BLaER1 (cell line): ENCODE data around the gene RIN2.

Experiments
- H3K27ac ChIP-seq: shearing (Covaris generic); formaldehyde crosslinking; 2 replicates; pipeline ENCODE4 v1.8.1; 2022
- H3K27me3 ChIP-seq: shearing (Covaris generic); formaldehyde crosslinking; 2 replicates; pipeline ENCODE4 v1.8.1; 2022
- H3K36me3 ChIP-seq: shearing (Covaris generic); formaldehyde crosslinking; 2 replicates; pipeline ENCODE4 v1.8.1; 2022
- H3K4me1 ChIP-seq: shearing (Covaris generic); formaldehyde crosslinking; 2 replicates; pipeline ENCODE4 v1.8.1; 2022
- H3K4me2 ChIP-seq: shearing (Covaris generic); formaldehyde crosslinking; 2 replicates; pipeline ENCODE4 v1.8.1; 2022
- H3K4me3 ChIP-seq: shearing (Covaris generic); formaldehyde crosslinking; 2 replicates; pipeline ENCODE4 v1.8.1; 2022
- H3K9ac ChIP-seq: shearing (Covaris generic); formaldehyde crosslinking; 2 replicates; pipeline ENCODE4 v1.8.1; 2022
- H3K9me3 ChIP-seq: shearing (Covaris generic); formaldehyde crosslinking; 2 replicates; pipeline ENCODE4 v1.8.1; 2022
- H4K20me1 ChIP-seq: shearing (Covaris generic); formaldehyde crosslinking; 2 replicates; pipeline ENCODE4 v1.8.1; 2022
- Cebpa-rat ChIP-seq: shearing (Covaris generic); IDR thresholded peaks from 2 replicates; pipeline ENCODE4 v1.8.1; 2022

RIN2 gene

DNA sequence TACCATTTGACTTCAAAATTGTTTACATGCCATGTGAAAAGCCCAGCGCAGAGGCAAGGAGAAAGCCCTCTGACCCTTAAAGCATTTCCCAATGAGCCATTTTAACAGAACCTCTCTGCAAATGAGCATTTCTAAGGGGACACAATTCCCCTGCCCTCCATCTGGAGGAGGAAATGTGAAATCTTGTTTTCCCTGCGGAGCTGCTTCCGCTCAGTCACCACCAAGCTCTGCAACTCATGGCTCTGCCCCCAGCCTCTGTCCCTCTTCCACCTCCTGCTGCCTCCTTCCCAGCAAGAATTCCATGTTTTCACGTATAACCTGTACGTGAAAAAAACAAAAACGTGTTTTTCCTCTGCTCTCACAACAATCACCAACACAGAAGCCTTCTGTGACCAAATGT is 12.3 kb downstream of the RIN2 start:
- Histone ChIP-seq H3K27me3 (no peaks in the 10 kb centered on the region), H3K4me1 (no peaks in the 10 kb centered on the region), H3K27ac (no peak overlapping the region), H3K36me3 (no peaks in the 10 kb centered on the region; the same call in 1 of the 2 replicates), H4K20me1 (peaks cover under 1% of the 10 kb centered on the region; the same call in 1 of the 2 replicates), H3K4me3 (no peak overlapping the region), H3K4me2 (no peak overlapping the region), H3K9ac (no peak overlapping the region), H3K9me3 (no peaks in the 10 kb centered on the region)
- TF ChIP-seq Cebpa-rat = no peak

DNA sequence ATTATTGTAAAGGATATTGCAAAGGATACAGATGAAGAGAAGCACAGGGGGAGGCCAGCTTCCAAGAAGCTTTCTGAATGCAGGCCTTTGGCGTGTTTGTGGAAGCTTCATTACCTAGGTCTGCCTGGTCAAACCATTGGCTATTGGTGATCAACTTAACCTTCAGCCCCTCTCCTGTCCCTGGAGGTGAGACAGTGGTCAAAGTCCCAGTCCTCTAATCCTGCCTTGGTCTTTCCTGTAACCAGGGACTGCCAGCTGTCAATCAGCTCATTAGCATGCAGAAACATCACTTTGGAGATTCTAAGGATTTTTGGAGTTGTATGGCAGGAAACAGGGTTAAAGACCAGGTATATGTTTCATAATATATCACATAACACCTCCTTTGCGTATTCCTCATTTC is 13.0 kb downstream of the RIN2 start:
- Histone ChIP-seq H3K9ac (no peak overlapping the region), H4K20me1 (peaks cover 4% of the 10 kb centered on the region; the same call in 1 of the 2 replicates), H3K36me3 (no peaks in the 10 kb centered on the region; the same call in 1 of the 2 replicates), H3K4me3 (no peak overlapping the region), H3K27me3 (no peaks in the 10 kb centered on the region), H3K9me3 (no peaks in the 10 kb centered on the region), H3K4me2 (no peak overlapping the region), H3K27ac (no peak overlapping the region), H3K4me1 (no peaks in the 10 kb centered on the region)
- TF ChIP-seq Cebpa-rat = no peak

DNA sequence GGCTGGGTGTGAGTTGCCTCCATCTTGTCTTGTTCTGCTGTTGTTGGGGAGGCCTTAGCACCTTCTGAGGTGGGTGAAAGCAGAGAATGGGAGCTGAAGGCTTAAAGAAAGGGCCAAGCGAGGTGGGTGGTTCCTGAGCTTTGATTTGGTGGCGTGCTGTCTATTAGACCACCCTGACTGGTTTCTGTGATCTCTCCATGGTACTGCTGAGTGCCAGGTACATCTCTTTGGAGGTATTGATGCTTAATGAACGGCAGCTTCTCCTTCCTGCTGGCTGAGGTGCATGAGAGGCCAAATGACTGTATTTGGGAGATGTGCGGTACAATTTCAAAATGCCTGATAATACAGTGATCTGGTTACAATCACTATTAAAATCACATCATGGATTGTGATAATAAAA is 15.4 kb downstream of the RIN2 start:
- Histone ChIP-seq H3K9me3 (no peaks in the 10 kb centered on the region), H3K4me2 (no peak overlapping the region), H3K9ac (no peak overlapping the region), H3K27ac (no peak overlapping the region), H3K4me1 (peaks cover 3% of the 10 kb centered on the region), H3K4me3 (no peak overlapping the region), H3K27me3 (no peaks in the 10 kb centered on the region), H3K36me3 (no peaks in the 10 kb centered on the region; the same call in 1 of the 2 replicates), H4K20me1 (0 out of 2 replicates have a peak, but pooled peaks cover 13% of the 10 kb centered on the region)
- no peak for TF ChIP-seq Cebpa-rat

DNA sequence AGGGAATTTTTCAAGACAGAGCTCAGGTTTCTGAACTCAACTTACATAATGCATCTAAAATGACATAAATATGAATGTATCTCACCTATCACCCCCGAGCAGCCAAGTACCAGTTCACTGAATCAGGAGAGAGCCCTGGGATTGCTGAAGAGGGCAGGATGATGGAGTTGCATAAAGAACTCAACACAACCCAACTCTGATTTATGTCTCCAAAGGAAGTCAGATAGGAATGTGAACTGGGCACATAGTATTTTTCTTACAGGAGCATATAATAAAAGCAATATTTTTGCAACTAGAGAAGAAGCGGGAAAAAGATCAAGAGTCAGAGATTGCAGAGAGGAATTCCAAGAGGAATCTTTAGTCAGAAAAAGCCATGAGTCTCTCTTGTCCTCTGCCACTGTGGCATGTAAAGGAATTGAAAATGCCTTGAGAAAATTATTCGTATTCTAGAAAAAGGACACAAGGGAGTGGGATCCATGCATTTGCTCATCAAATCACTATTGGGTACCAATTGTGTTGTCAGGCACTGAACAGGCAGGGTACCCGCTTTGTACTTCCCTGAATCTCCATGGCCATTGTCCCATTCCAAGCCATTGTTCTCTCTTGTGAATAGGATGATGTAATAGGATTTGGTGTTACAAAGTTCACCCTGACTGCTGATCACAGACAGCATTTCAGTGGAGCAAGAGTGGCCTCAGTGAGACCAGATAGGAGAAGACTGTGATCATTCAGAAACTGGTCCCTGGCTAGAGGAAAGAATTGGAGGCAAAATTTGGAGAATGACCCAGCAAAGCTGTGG is 16.3 kb downstream of the RIN2 start:
- H3K27ac ChIP-seq = no peak overlapping the region
- no peaks in the 10 kb centered on the region for H3K27me3 ChIP-seq
- H3K4me2 ChIP-seq = no peak overlapping the region
- no peaks in the 10 kb centered on the region for H3K9me3 ChIP-seq
- H3K36me3 ChIP-seq = no peaks in the 10 kb centered on the region; the same call in 1 of the 2 replicates
- peaks cover 11% of the 10 kb centered on the region for H3K4me1 ChIP-seq
- H3K4me3 ChIP-seq = no peak overlapping the region
- no peak for TF ChIP-seq Cebpa-rat
- H4K20me1 ChIP-seq = peaks cover 21% of the 10 kb centered on the region; the same call in 1 of the 2 replicates
- H3K9ac ChIP-seq = no peak overlapping the region

DNA sequence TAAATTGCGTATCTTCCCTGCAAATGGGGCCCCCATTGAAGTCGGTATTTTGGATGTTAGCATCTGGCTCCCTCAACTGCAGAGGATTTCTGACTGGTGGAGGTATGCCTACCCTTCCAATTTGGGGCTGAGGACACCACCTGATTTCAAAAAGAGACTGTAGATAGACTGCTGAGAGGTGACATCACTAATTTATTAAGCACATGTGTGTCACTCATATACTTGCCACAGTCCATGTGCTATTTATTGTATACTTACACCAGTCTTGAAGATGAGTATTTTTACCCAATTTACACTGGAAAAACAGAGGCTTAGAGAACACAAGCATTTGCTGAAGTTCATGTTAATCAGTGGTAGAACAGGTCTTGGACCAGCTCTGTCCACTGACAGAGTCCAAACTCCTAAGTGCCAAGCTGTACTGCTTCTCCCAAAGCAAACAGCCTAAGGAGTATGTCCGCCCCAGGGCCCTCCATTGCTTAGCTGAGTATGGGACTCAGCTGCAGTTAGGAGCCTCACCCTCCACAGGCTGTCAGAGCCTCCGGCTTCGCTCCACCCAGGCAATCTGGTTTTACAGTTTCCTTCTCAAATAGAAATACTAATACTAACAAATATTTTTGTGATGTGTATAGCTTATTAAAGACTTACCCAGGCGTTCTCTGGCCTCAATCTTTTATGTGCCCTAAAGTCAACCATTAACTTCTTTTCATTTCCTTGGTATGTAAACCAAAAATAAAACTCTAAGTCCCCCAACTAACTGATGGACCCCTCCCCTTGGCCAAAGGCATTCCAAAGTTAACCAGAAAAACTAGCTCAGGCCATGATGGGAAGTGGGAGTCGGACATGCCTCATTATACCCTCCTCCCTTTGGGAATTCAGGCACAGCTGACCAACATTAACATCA is 17.5 kb downstream of the RIN2 start:
- H3K27ac ChIP-seq = no peak overlapping the region
- peaks cover 24% of the 10 kb centered on the region for H3K4me1 ChIP-seq
- H3K9ac ChIP-seq = no peak overlapping the region

DNA sequence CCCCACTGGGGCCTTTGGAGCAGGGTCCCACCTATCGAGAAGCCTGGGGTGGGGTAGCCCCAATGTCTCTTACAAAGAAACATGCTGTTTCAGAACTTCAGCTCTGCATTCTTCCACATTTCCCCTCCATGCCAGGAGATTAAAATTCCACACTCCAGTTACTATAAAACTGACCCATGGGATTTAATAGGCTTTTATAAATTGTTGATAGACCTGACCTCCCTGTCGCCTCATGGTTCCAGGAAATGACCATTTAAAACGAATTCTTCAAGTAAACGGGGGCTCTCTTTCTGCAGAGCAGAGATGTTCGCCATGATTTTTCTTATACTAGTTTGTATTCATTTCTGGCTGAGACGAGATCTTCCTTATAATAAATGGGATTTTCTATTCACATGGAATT is 19.3 kb downstream of the RIN2 start:
- peaks cover 35% of the 10 kb centered on the region for H3K4me1 ChIP-seq
- H3K27me3 ChIP-seq = no peaks in the 10 kb centered on the region
- no peak overlapping the region for H3K4me2 ChIP-seq
- H3K27ac ChIP-seq = no peak overlapping the region
- H3K4me3 ChIP-seq = no peak overlapping the region
- H3K36me3 ChIP-seq = no peaks in the 10 kb centered on the region; the same call in 1 of the 2 replicates
- no peak overlapping the region for H3K9ac ChIP-seq
- H4K20me1 ChIP-seq = peaks cover 33% of the 10 kb centered on the region; the same call in 1 of the 2 replicates
- no peak for TF ChIP-seq Cebpa-rat
- H3K9me3 ChIP-seq = peaks cover 7% of the 10 kb centered on the region

More for the DNA sequence above, 17.5 kb downstream of the RIN2 start:
- TF ChIP-seq Cebpa-rat = no peak
- Histone ChIP-seq H4K20me1 (peaks cover 31% of the 10 kb centered on the region; the same call in 1 of the 2 replicates), H3K27me3 (no peaks in the 10 kb centered on the region), H3K9me3 (no peaks in the 10 kb centered on the region), H3K4me3 (no peak overlapping the region), H3K36me3 (no peaks in the 10 kb centered on the region; the same call in 1 of the 2 replicates), H3K4me2 (no peak overlapping the region)

DNA sequence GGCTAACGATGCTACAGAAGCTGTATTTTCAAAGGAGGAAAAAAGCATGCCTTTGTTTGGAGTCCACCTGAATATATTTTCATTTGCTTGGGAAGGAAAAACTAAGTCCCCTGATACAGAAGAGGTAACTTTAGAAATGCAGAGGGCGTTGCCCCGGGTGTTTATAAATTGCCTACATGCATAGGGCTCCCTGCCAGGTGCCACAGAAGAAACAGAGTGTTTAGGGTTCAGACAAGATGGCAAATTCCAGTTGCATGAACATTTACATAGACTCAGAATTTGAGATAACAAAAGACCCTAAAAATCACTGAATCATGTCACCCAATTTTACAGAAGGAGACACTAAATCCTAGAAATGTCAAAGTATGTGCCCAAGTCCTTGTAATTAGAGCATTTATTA is 19.9 kb downstream of the RIN2 start:
- H3K4me2 ChIP-seq = no peak overlapping the region

DNA sequence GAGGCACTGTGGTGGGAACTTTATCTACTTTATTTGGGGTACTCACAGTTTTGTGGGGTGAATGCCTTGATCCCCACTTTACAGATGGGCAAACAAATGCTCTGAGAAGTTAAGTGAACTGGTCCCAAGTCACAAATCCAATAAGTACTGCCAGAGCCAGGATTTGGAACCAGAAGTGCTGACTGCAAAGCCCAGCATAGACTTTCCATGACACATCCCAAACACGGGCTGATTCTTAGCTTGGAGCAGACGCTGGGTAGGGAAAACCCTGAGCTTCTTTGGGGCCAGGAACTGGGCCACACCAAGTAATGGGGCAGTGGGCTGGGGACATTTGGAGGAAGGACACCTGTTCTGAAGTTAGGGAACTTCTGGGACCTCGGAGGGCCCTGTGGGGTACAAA is 20.3 kb downstream of the RIN2 start:
- Histone ChIP-seq H3K4me1 (peaks cover 35% of the 10 kb centered on the region), H3K4me3 (no peak overlapping the region), H3K9me3 (peaks cover 7% of the 10 kb centered on the region), H3K27me3 (no peaks in the 10 kb centered on the region), H3K36me3 (no peaks in the 10 kb centered on the region), H4K20me1 (peaks cover 33% of the 10 kb centered on the region; the same call in 1 of the 2 replicates), H3K27ac (no peak overlapping the region), H3K9ac (no peak overlapping the region), H3K4me2 (peak overlapping the region; percentile 78)
- TF ChIP-seq Cebpa-rat = no peak

More for the DNA sequence above, 19.9 kb downstream of the RIN2 start:
- Histone ChIP-seq H4K20me1 (peaks cover 33% of the 10 kb centered on the region; the same call in 1 of the 2 replicates), H3K27ac (no peak overlapping the region), H3K4me3 (no peak overlapping the region), H3K27me3 (no peaks in the 10 kb centered on the region), H3K9me3 (peaks cover 7% of the 10 kb centered on the region), H3K36me3 (no peaks in the 10 kb centered on the region), H3K9ac (no peak overlapping the region), H3K4me1 (peaks cover 35% of the 10 kb centered on the region)
- no peak for TF ChIP-seq Cebpa-rat

DNA sequence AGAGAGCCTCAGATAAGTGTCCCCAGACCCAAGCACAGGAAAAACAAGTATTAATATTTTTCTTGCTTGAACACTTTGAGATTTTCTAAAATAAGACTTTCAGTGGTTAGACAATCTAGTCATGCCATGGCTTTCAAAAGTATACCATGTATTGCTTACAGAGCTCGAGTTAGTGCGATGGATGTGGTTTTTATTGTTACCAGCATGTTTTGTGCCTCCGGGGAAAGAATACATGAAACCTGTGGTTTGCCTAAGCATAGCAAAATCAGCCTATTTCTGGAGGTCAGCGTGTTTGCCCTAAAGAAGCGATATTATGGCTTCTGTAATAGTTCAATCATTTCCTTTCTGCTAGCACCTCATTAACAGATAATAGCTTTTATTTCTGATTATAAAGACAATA is 21.6 kb downstream of the RIN2 start:
- Histone ChIP-seq H3K27ac (no peak overlapping the region), H3K27me3 (no peaks in the 10 kb centered on the region), H3K4me3 (no peak overlapping the region), H3K36me3 (no peaks in the 10 kb centered on the region), H3K9ac (no peak overlapping the region), H4K20me1 (peaks cover 33% of the 10 kb centered on the region; the same call in 1 of the 2 replicates), H3K4me1 (peaks cover 38% of the 10 kb centered on the region), H3K9me3 (peaks cover 7% of the 10 kb centered on the region), H3K4me2 (peak overlapping the region; percentile 78)
- no peak for TF ChIP-seq Cebpa-rat
